Activated CD8-positive, alpha-beta memory T cell treated with anti-CD3 and anti-CD28 coated beads, Interleukin-2, amount 50 U/mL, for 24 hours (primary cell): ENCODE measurements around the gene COL1A2.

ENCODE experiments used
- DNase-seq: peaks from one replicate; pipeline ENCODE4 v3.0.0-alpha.2; 2020; ENCODE audit errors: extremely low read depth

COL1A2 gene

GRCh38 chr7:94394437-94395140 lies at the start of gene COL1A2:
Gene COL1A2, plus strand, starts transcription at chr7:94394895. Its CDS starts 137 bp downstream, at chr7:94395032.
- no peak for DNase-seq

GRCh38 chr7:94345907-94346306 lies 48.8 kb upstream of the COL1A2 start:
- no peak for DNase-seq

GRCh38 chr7:94348142-94348541 lies 46.6 kb upstream of the COL1A2 start:
- DNase-seq: no peak

GRCh38 chr7:94350734-94351133 lies 44.0 kb upstream of the COL1A2 start:
- no peak for DNase-seq

GRCh38 chr7:94351703-94352102 lies 43.0 kb upstream of the COL1A2 start:
- DNase-seq: no peak

GRCh38 chr7:94352887-94353286 lies 41.8 kb upstream of the COL1A2 start:
- no peak for DNase-seq

GRCh38 chr7:94354953-94355352 lies 39.7 kb upstream of the COL1A2 start:
- no peak for DNase-seq

DNA sequence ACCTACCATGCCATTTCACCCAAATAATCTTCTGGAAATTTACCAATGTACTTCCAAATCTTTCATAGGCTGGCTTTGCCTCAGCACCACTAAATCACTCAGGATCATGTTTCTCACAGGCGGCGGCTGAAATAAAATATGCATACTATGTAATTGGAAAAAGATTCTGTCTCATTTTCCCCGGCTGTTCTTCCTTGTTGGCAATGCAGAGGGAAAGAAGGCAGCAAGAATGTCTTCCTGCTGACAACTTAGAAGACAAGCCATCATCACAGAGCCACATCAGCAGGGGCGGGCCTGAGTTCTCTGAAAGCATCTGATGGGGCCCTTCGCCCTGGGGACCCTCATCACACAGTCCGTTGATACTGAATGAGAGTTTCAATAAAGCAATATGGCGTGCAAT lies 39.2 kb upstream of the COL1A2 start:
- no peak for DNase-seq

DNA sequence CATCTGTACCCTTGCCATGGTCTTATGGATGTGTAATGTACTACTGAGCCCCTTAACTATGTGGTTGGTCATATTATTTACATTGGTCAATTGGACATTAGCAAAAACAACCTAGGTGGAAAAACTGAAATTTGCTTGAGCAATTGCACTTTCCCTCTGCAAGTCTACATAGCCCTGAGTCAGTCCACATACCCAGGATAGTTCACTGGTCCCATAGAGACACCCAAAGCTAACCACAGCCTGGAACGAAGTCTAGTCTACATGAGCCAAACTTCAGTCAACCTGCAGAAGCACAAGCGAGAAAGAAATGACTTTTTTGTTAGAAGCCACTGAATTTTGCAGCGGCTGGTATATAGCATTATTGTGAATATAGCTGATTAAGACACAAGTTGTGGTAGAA lies 37.6 kb upstream of the COL1A2 start:
- DNase-seq: no peak

DNA sequence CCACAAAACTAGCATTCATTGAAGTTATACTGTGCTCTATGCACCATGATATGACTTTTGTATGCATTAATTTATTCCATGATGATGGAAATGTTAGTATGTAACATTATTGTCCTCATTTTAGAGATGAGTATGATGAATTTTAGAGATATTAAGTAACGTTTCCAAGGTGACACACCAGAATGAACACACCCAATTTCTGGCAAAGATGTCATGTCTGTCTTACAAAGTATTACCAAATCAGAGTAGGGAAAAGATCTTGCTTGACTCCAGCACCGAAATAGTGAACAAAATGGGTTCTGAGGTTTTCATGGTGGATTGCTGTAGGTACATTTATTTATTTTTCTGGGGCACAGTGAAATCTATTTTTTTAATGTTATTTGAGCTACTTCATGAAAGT lies 33.8 kb upstream of the COL1A2 start:
- DNase-seq: no peak

- no peak for DNase-seq
These were observed 32.4 kb upstream of the COL1A2 start for GRCh38 chr7:94362276-94362675.

- DNase-seq: no peak
These were observed 29.9 kb upstream of the COL1A2 start for GRCh38 chr7:94364816-94365215.

DNA sequence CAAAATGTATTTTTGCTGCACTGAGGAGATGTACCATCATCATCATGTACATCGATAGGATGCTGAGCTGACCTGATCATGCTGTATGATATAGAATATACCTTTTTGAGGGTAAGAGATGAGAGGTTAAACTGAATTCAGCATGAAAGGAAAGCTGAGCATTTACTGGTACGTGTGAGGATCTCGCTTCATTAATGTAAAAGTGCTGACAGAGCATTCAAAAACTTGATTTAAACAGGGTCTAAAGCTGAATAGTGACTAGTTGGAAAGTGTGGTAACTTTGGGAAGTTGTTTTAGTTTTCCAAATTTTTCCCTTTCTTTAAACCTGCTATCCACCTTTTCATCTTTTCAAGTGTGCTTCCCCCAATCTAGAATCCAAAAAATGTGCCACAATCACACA lies 28.5 kb upstream of the COL1A2 start:
- DNase-seq: no peak

- DNase-seq: no peak
These were observed 27.9 kb upstream of the COL1A2 start for GRCh38 chr7:94366832-94367231.

DNA sequence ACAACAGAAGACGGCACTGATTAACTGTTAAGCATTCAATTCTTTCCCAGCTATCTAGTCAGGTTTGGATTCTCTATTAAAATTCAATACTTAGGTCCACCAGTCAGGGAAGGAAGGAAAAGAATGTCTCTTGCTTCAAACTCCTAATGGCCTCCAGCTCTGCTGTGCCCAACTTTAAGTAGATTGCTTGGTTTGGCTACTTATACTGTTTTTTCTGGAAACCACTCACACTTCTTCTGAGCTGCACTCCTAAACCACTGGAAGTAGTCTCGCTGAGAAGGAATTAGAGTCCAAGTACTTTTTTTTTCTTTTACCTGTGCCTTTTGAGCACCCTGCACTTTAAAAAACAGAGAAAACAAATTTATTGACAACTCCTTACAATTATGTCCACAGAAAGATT lies 26.7 kb upstream of the COL1A2 start:
- DNase-seq: no peak

DNA sequence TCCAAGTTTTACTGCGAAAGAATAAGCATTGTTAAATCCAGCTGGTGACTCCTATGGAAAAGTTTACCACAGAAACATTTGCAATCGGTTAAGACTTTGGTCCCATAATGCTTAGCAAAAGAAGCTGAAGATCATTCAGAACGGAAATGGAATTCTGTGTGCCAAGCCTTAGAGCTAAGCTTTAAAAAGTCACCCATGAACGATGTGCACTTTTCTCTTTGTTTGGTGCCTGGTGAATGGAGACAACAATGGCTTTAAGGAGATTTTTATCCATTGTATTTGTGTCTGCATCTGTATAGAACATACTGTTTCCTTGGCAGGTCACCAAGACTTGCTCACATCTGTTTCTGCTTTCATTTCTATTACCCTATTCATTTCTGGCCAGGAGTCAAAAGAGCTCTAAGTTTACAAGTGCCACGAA lies 26.3 kb upstream of the COL1A2 start:
- no peak for DNase-seq

DNA sequence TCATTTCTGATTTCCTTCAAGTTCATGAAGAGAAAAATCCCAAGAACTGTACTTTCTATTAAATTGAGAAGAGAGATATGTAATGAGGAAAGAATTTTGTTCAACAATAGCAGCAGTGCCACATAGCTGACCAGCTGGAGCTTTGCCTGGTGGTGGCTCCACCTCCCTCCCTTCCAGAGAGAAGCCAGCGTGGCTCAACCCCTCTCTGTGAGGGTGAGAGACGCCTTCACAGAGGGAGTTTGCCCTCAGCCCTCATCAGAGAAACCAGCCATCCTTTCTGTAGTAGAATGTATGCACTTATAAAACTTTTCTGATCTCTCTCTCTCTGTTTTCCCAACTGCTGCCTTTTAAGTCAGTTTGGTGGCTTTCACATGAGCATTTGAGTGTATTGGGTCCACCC lies 20.5 kb upstream of the COL1A2 start:
- no peak for DNase-seq

DNA sequence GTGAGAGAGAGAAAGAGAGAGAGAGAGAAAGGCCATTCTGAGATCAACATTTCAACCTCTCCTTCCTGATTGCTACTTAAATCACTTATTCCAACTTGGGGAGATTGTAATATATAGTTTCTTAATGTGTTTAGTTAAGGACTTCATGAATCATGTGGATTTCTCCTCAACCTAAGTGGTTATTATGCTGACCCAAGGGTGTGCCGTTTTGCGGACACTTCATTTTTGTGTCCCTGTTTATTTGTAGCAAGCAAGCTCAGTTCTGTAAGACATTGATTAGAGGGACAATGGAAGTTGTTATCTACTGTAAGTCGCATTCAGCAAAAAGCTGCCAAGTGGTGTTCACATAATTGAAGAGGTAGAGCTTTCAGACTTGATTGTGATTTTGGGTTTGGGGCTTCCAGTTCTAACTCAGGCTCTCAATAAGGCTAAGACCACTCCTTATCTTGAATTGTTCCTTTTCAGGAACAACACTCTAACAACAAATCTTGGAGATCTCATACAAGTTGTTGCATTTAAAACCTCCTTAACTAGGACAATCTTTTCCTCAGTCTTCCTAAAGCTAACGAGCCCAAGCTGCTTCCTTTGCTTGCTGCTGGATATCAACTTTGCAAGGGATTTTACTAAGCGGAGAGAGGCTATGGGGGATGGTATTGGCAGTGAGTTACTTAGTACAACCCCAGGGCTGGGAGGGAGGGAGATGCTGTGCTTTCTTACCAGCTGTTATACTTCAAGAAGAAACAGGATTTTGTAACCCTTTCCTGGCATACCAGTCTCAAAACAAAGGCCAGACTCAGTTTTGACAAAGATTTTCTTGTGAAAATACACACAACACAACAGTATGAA lies 19.8 kb upstream of the COL1A2 start:
- DNase-seq: no peak

GRCh38 chr7:94375691-94376090 lies 19.0 kb upstream of the COL1A2 start:
- no peak for DNase-seq

GRCh38 chr7:94376281-94376680 lies 18.4 kb upstream of the COL1A2 start:
- no peak for DNase-seq

DNA sequence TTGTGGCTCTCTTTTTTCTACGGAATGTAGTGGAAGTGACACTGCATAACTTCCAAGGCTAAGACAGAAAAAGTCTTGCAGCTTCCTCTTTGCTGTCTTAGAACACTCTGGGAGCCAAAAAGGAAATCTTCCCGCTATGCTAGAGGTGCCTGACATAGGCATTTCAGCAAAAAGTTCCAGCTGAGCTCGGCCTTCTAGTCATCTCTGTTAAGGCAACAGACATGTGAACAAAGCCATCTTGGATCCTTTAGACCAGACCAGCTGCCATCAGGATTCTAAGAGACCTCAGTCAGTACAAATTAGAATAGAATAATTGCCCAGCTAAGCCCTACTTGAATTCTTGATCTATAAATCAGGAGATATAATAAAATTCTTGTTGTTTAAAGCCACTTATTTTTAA lies 16.3 kb upstream of the COL1A2 start:
- no peak for DNase-seq

- DNase-seq: no peak
These were observed 14.4 kb upstream of the COL1A2 start for GRCh38 chr7:94380264-94380663.

DNA sequence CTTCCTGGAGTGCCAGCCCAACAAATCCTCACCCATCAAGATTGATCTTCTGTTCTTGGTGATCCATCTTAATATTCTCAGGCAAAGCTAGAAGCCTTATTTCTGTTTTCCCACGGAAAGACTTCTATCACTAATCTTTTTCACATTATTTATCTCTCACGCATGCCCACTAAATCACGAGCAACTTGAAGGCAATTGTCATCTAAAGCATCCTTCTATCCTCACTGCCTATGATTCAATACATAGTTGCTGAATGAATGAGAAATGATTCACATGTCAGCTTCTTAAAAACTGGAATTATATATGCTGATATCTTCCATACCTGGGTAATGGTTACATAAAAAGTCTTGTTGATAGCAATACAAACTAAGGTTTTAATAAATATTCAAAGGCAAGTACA lies 12.6 kb upstream of the COL1A2 start:
- DNase-seq: no peak
